Naive thymus-derived CD4-positive, alpha-beta T cell (primary cell): ENCODE results near the gene CNTRL. TPM values are rescaled to one million over a fixed set of nuclear protein-coding genes. Genes with fewer than 3 reads are reported as not detected.

ENCODE experiments used
- ATAC-seq: fragments of 150-1000 bp; cut with Tn5 transposase; 2 replicates; pipeline ENCODE4 v1.10.0; 2021; ENCODE audit warnings: mild to moderate bottlenecking, moderate library complexity
- CTCF ChIA-PET: fragments of 350-600 bp; sonication (Branson Sonifier 250); formaldehyde crosslinking; loops from one replicate; lab custom pipeline; 2021; ENCODE audit warnings: antibody characterized with exemption; lab: Charles Lee
- POLR2A ChIA-PET: fragments of 350-600 bp; sonication (Branson Sonifier 250); formaldehyde crosslinking; loops from one replicate; lab custom pipeline; 2021; ENCODE audit warnings: antibody characterized with exemption, inconsistent platforms; lab: Charles Lee
- DNase-seq, 9 donors: peaks; one replicate each; pipeline versions ENCODE4 v3.0.0 to v3.0.0-alpha.2; 2020 to 2022; ENCODE audit warnings: mixed read lengths in 1 of 9
- H3K27ac ChIP-seq: one replicate; pipeline ENCODE4 v1.7.0; 2013; ENCODE audit warnings: mild to moderate bottlenecking, low read depth, low read length, moderate library complexity
- H3K27me3 ChIP-seq, 2 donors: one replicate each; pipeline ENCODE4 v1.7.0; 2013; ENCODE audit warnings: low read length in 2 of 2, mild to moderate bottlenecking in 2 of 2, moderate library complexity in 2 of 2; ENCODE audit not compliant: control insufficient read depth in 2 of 2, insufficient read depth in 2 of 2
- H3K36me3 ChIP-seq, 3 experiments: 1 replicate in 2 of 3; 2 replicates in 1 of 3; pipeline ENCODE4 v1.7.0; 2013; ENCODE audit warnings: low read length in 3 of 3, mild to moderate bottlenecking in 3 of 3, moderate library complexity in 1 of 3; ENCODE audit not compliant: insufficient read depth in 3 of 3, control insufficient read depth in 2 of 3
- H3K4me1 ChIP-seq, 2 donors: one replicate each; pipeline ENCODE4 v1.7.0; 2013; ENCODE audit warnings: low read length in 2 of 2, mild to moderate bottlenecking in 2 of 2, moderate library complexity in 1 of 2; ENCODE audit not compliant: control insufficient read depth in 2 of 2, insufficient read depth in 2 of 2
- H3K4me3 ChIP-seq: 2 replicates; pipeline ENCODE4 v1.7.0; 2013; ENCODE audit warnings: mild to moderate bottlenecking, low read length
- H3K9me3 ChIP-seq, 3 experiments: 1 replicate in 2 of 3; 2 replicates in 1 of 3; pipeline ENCODE4 v1.7.0; 2013; ENCODE audit warnings: low read length in 3 of 3; ENCODE audit not compliant: control insufficient read depth in 2 of 3
- H3K27ac Mint-ChIP-seq, 9 donors: one replicate each; pipeline ENCODE4 v1.8.0; 2020 to 2022; ENCODE audit warnings: mixed read lengths in 9 of 9, mild to moderate bottlenecking in 8 of 9, moderate library complexity in 5 of 9, inconsistent platforms in 2 of 9
- H3K27me3 Mint-ChIP-seq, 5 donors: one replicate each; pipeline ENCODE4 v1.8.0; 2021 to 2022; ENCODE audit warnings: mixed read lengths in 5 of 5, mild to moderate bottlenecking in 1 of 5
- H3K36me3 Mint-ChIP-seq, 5 donors: one replicate each; pipeline ENCODE4 v1.8.0; 2020 to 2022; ENCODE audit warnings: mixed read lengths in 5 of 5, mild to moderate bottlenecking in 3 of 5, inconsistent platforms in 1 of 5
- H3K4me1 Mint-ChIP-seq, 7 donors: one replicate each; pipeline ENCODE4 v1.8.0; 2020 to 2022; ENCODE audit warnings: mixed read lengths in 7 of 7, mild to moderate bottlenecking in 3 of 7, inconsistent platforms in 1 of 7
- H3K4me3 Mint-ChIP-seq, 10 donors: one replicate each; pipeline ENCODE4 v1.8.0; 2020 to 2022; ENCODE audit warnings: mild to moderate bottlenecking in 10 of 10, mixed read lengths in 10 of 10, moderate library complexity in 6 of 10, inconsistent platforms in 2 of 10
- H3K9me3 Mint-ChIP-seq, 11 donors: one replicate each; pipeline ENCODE4 v1.8.0; 2020 to 2022; ENCODE audit warnings: mixed read lengths in 11 of 11, mild to moderate bottlenecking in 4 of 11, inconsistent platforms in 1 of 11, moderate library complexity in 1 of 11
- intact Hi-C, 2 donors: fragments of 100-400 bp; cut with micrococcal nuclease; formaldehyde crosslinking; loops; one replicate each; pipeline ENCODE4 v1.15.1; 2023
- polyA plus RNA-seq, 2 donors: library from polyadenylated mRNA; unstranded; fragments of 300-500 nt; fragmentation: Illumina TruSeq; gene quantifications; one replicate each; pipeline ENCODE4 v1.2.3, GENCODE V29; 2021
- total RNA-seq, 6 experiments: library from RNA in 5 of 6; stranded (reverse) in 5 of 6; gene quantifications; 1 replicate in 5 of 6; 2 replicates in 1 of 6; pipeline ENCODE4 v1.2.3 and lab custom pipeline; 2021 to 2026

CNTRL gene
- total and polyA plus RNA-seq, 7 experiments from 2014 or later: 14.4 to 131 (median 81.6) TPM

DNA sequence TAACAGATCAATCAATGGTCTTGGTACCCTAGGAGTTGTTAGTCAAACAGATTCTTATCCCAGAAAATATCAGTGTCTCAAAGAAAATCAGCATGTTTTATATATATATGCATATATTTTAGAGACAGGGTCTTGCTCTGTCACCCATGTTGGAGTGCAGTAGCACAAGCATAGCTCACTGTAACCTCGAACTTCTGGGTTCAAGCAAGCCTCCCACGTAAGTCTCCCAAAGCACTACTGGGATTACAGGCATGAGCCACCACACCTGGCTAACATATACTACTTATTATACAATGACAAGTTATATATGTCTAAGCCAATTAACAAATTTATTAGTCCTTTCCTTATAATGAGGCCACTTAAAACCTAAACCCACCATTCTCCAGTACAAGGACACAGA is 116.5 kb downstream of the CNTRL start:
- intact Hi-C loops: no loop called here
- H3K27ac Mint-ChIP-seq: peak overlapping the region in 6 of 9 donors; percentile 23 to 77 (median 60)
- CTCF ChIA-PET: interaction anchor here (1.3 kb wide), 1 partner anchor 9 kb away, joined by 4 read pairs; no protein-coding TSS in a partner anchor

DNA sequence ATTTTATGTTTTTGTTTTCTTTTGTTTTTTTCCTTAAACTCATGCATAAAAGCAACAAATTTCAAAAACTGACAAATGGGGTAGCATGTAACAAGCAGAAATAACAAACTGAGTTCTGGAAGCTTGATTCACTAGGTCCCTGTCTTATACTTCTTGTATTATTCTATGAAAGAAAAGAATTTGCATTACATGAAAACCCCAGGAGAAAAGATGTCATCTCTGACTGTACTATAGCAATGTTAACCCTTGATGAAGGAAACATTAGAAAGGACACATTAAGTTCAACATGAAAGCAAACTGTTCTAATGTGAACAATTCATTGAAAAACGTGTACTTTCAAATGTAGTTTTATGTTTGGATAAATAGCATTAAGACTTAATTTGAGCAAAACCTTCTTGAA is 117.8 kb downstream of the CNTRL start:
- no peaks in the 10 kb centered on the region for H3K27me3 ChIP-seq
- ChIA-PET CTCF (interaction anchor here (0.6 kb wide), 1 partner anchor 42 kb away, joined by 3 read pairs; no protein-coding TSS in a partner anchor), POLR2A (interaction anchor here (1.5 kb wide), 1 partner anchor 9 kb away, joined by 7 read pairs; the partner anchor contains the start of gene RAB14)
- intact Hi-C loops: loop anchor here in 1 of 2 donors (1.0 kb wide), 1 partner anchor 9 kb away; the partner anchor contains the start of gene RAB14
- Mint-ChIP-seq H3K27ac (peak overlapping the region in 8 of 9 donors; percentile 4 to 85 (median 64)), H3K27me3 (no peaks in the 10 kb centered on the region), H3K9me3 (no peaks in the 10 kb centered on the region), H3K4me3 (peak overlapping the region in 6 of 10 donors; percentile 14 to 79 (median 33)), H3K4me1 (peaks cover 47 to 96% (median 92%) of the 10 kb centered on the region in 7 donors), H3K36me3 (peaks cover 0 to 5% (median 4%) of the 10 kb centered on the region in 5 donors)
- ATAC-seq (no peak), DNase-seq (no peak)
- no peaks in the 10 kb centered on the region for H3K9me3 ChIP-seq
- H3K4me3 ChIP-seq: no peak overlapping the region
- H3K4me1 ChIP-seq: peaks cover 32 to 43% of the 10 kb centered on the region in 2 donors
- H3K36me3 ChIP-seq: no peaks in the 10 kb centered on the region
- H3K27ac ChIP-seq: peak overlapping the region; percentile 40

More for the DNA sequence above, 116.5 kb downstream of the CNTRL start:
- peaks cover 0 to 9% (median 7%) of the 10 kb centered on the region in 5 donors for H3K36me3 Mint-ChIP-seq
- DNase-seq (no peak), ATAC-seq (no peak)
- POLR2A ChIA-PET: no interaction called here
- Histone ChIP-seq H3K9me3 (no peaks in the 10 kb centered on the region), H3K4me3 (no peak overlapping the region), H3K27me3 (no peaks in the 10 kb centered on the region), H3K36me3 (peaks cover 0 to 5% (median 4%) of the 10 kb centered on the region in 3 experiments), H3K27ac (peak overlapping the region; percentile 7), H3K4me1 (peaks cover 23 to 36% of the 10 kb centered on the region in 2 donors)
- peaks cover 42 to 93% (median 89%) of the 10 kb centered on the region in 7 donors for H3K4me1 Mint-ChIP-seq
- H3K27me3 Mint-ChIP-seq: no peaks in the 10 kb centered on the region
- peak overlapping the region in 4 of 10 donors; percentile 1 to 79 (median 30) for H3K4me3 Mint-ChIP-seq
- no peaks in the 10 kb centered on the region for H3K9me3 Mint-ChIP-seq

DNA sequence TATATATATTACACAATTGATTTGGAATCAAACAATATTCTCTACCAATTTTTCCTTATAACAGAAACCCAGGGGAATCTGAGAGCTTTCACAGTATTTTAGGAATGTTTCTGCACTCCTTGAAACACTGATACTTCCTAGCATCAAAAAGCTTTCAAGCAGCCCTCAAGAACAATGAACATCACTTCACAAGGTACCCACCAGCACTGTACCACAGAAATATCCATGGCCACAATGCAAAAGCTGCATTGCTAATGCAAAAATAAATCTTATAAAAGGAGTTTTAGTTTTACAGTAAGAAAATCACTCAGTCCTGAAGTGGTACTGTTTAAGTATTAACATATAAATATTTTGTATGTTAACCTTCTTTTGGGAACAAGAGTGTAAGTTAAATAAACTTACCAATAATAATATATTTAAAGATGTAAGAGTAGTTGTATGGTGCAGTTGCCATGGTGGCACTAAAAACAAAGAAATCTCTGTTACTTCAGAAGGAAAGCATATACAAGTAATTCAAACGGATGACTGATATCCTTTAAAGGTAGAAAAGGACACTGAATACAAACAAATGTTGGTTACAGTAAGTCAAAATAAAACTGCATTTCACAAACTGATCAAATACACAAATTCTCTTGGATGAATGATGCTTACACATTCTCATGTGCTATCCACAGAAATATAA is 118.3 kb downstream of the CNTRL start:
- peaks cover 0 to 5% (median under 1%) of the 10 kb centered on the region in 5 donors for H3K36me3 Mint-ChIP-seq
- CTCF ChIA-PET: interaction anchor here (0.6 kb wide), 1 partner anchor 43 kb away, joined by 3 read pairs; no protein-coding TSS in a partner anchor
- intact Hi-C loops: loop anchor here in 1 of 2 donors (1.0 kb wide), 2 partner anchors 8 kb away; partner anchors contain the start of gene RAB14
- no peaks in the 10 kb centered on the region for H3K36me3 ChIP-seq
- no peaks in the 10 kb centered on the region for H3K27me3 ChIP-seq
- peak overlapping the region in 7 of 9 donors; percentile 30 to 83 (median 67) for H3K27ac Mint-ChIP-seq
- peaks cover 38 to 49% of the 10 kb centered on the region in 2 donors for H3K4me1 ChIP-seq
- peak in 2 of 9 donors; percentile 11 to 24 for DNase-seq
- no peaks in the 10 kb centered on the region for H3K9me3 Mint-ChIP-seq
- peaks cover 49 to 96% (median 92%) of the 10 kb centered on the region in 7 donors for H3K4me1 Mint-ChIP-seq
- no peak overlapping the region for H3K4me3 ChIP-seq
- H3K9me3 ChIP-seq: no peaks in the 10 kb centered on the region
- peak overlapping the region; percentile 64 for H3K27ac ChIP-seq
- peak; percentile 49 for ATAC-seq
- POLR2A ChIA-PET: interaction anchor here (0.6 to 1.5 kb wide), 3 partner anchors 8 to 1750 kb away, joined by 4 to 7 read pairs (median 5); partner anchors contain the start of gene RAB14
- H3K27me3 Mint-ChIP-seq: no peaks in the 10 kb centered on the region
- peak overlapping the region in 5 of 10 donors; percentile 26 to 79 (median 45) for H3K4me3 Mint-ChIP-seq

DNA sequence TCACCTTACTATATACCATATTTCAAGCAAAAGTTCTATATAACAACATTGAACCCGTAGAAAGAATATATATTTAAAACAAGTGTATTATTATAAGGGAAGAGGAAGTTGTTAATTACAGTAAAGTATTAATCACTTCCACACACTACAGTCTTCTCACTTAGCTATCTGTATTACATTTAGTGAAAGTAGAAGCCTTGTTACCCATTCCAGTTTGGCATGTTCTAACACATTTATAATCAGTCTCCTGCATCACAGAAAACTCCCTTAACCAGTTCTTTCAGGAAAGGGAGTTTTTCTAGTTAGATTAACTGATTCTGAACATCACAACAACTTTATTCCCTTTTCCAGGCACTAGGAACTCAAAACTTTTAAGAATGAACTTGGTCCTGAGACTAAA is 120.0 kb downstream of the CNTRL start:
- ATAC-seq: peak; percentile 46
- peak overlapping the region in 8 of 9 donors; percentile 28 to 84 (median 58) for H3K27ac Mint-ChIP-seq
- H3K9me3 ChIP-seq: no peaks in the 10 kb centered on the region
- H3K27me3 Mint-ChIP-seq: no peaks in the 10 kb centered on the region
- ChIA-PET CTCF (no interaction called here), POLR2A (no interaction called here)
- intact Hi-C loops: no loop called here
- DNase-seq: no peak
- peaks cover 51 to 52% of the 10 kb centered on the region in 2 donors for H3K4me1 ChIP-seq
- peak overlapping the region in 7 of 10 donors; percentile 27 to 82 (median 52) for H3K4me3 Mint-ChIP-seq
- no peaks in the 10 kb centered on the region for H3K36me3 ChIP-seq
- H3K27me3 ChIP-seq: no peaks in the 10 kb centered on the region
- H3K4me1 Mint-ChIP-seq: peaks cover 58 to 98% (median 96%) of the 10 kb centered on the region in 7 donors
- peak overlapping the region; percentile 56 for H3K27ac ChIP-seq
- H3K36me3 Mint-ChIP-seq: peaks cover 0 to 4% (median 0%) of the 10 kb centered on the region in 5 donors
- H3K4me3 ChIP-seq: no peak overlapping the region
- H3K9me3 Mint-ChIP-seq: no peaks in the 10 kb centered on the region

DNA sequence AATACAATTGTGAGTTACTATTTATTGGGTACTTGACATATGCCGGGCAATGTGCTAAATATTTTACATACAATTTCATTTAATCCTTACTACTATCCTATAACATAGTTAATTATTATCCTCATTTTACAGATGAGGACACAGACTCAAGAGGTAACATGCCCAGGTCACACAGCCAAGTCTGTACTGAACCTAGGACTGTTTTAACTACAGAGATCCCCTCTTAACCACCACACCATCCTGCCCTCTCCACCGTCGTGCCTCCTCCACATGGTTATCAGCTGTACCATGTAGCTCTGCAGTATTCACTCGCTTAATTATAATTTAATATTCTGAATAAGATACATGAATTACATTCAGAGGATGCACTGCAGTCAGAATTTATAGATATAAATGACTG is 121.6 kb downstream of the CNTRL start:
- no peak overlapping the region for H3K27ac ChIP-seq
- no peaks in the 10 kb centered on the region for H3K27me3 Mint-ChIP-seq
- no peaks in the 10 kb centered on the region for H3K9me3 ChIP-seq
- intact Hi-C loops: no loop called here
- H3K4me1 ChIP-seq: peaks cover 50 to 55% of the 10 kb centered on the region in 2 donors
- peaks cover 65 to 93% (median 86%) of the 10 kb centered on the region in 7 donors for H3K4me1 Mint-ChIP-seq
- H3K4me3 Mint-ChIP-seq: peak overlapping the region; percentile 25 to 82 (median 66)
- no peaks in the 10 kb centered on the region for H3K9me3 Mint-ChIP-seq
- H3K4me3 ChIP-seq: no peak overlapping the region
- CTCF ChIA-PET: interaction anchor here (1.1 kb wide), 1 partner anchor 10 kb away, joined by 5 read pairs; no protein-coding TSS in a partner anchor
- no peak for ATAC-seq
- H3K27me3 ChIP-seq: no peaks in the 10 kb centered on the region
- POLR2A ChIA-PET: no interaction called here
- H3K27ac Mint-ChIP-seq: peak overlapping the region in 7 of 9 donors; percentile 27 to 89 (median 73)
- H3K36me3 Mint-ChIP-seq: peaks cover 0 to 5% (median 0%) of the 10 kb centered on the region in 5 donors
- peaks cover 0 to 2% (median 0%) of the 10 kb centered on the region in 3 experiments for H3K36me3 ChIP-seq
- no peak for DNase-seq

DNA sequence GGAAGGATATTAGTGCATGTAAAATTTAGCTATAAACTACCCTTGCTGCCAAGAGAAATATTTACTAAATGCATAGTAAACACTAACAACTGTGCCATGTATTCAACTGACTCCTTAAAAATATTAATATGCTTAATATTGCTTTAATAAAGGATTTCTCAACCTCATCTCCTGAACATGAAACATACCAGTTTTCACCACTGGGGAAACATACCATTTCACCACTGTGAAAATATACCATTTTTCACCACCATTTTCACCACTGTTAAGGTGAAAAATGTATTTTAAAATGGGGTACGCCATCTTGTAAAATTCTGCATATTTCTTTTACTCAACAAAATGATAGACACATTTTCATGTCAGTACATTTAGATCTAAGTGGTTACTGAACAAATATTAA is 122.4 kb downstream of the CNTRL start:
- peaks cover 0 to 5% (median 0%) of the 10 kb centered on the region in 11 donors for H3K9me3 Mint-ChIP-seq
- H3K27ac Mint-ChIP-seq: peak overlapping the region in 8 of 9 donors; percentile 1 to 83 (median 55)
- Histone ChIP-seq H3K9me3 (no peaks in the 10 kb centered on the region), H3K36me3 (peaks cover 0 to 4% (median 0%) of the 10 kb centered on the region in 3 experiments), H3K27ac (peak overlapping the region; percentile 37), H3K4me3 (no peak overlapping the region), H3K27me3 (no peaks in the 10 kb centered on the region), H3K4me1 (peaks cover 49 to 55% of the 10 kb centered on the region in 2 donors)
- DNase-seq: no peak
- peaks cover 61 to 90% (median 82%) of the 10 kb centered on the region in 7 donors for H3K4me1 Mint-ChIP-seq
- ChIA-PET POLR2A (interaction anchor here (0.7 to 1.0 kb wide), 2 partner anchors 75 to 100 kb away, joined by 3 to 4 read pairs; no protein-coding TSS in a partner anchor), CTCF (interaction anchor here (0.6 to 1.1 kb wide), 2 partner anchors 11 to 495 kb away, joined by 3 to 5 read pairs; no protein-coding TSS in a partner anchor)
- H3K4me3 Mint-ChIP-seq: peak overlapping the region in 9 of 10 donors; percentile 57 to 96 (median 79)
- H3K36me3 Mint-ChIP-seq: peaks cover 0 to 5% (median 0%) of the 10 kb centered on the region in 5 donors
- intact Hi-C loops: loop anchor here in 1 of 2 donors (1.0 kb wide), 1 partner anchor 10 kb away; no protein-coding TSS in a partner anchor
- ATAC-seq: no peak
- H3K27me3 Mint-ChIP-seq: peaks cover 0 to 3% (median 0%) of the 10 kb centered on the region in 5 donors
